GM19395 (cell line): ENCODE data around the gene ANKRD31.

Experiments used
- ATAC-seq: cut with Tn5 transposase; IDR thresholded peaks from one replicate; pipeline ENCODE4 v1.9.1; 2021; ENCODE audit warnings: mild to moderate bottlenecking, moderate library complexity; ENCODE audit not compliant: unreplicated experiment

The ANKRD31 gene

DNA sequence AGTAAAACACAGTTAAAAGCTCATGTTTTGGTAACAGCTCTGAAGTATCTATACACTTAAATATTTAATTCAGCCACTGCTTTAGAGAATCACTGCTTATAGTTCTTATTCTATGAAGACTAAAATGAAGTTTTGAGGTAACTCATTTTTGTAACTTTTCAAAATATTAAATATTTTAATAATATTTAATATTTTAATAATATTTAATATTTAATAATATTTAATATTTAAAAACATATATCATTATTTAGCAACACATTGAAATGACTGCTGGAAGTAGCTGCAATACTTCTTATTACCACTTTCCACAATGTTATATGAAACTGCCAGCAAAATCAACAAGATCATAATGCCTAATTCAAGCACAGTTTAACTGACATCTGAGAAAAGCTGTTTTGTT lies 165.6 kb downstream of the ANKRD31 start:
- no peak for ATAC-seq

- no peak for ATAC-seq
Observed at GRCh38 chr5:75067434-75067833, 169.2 kb downstream of the ANKRD31 start.

DNA sequence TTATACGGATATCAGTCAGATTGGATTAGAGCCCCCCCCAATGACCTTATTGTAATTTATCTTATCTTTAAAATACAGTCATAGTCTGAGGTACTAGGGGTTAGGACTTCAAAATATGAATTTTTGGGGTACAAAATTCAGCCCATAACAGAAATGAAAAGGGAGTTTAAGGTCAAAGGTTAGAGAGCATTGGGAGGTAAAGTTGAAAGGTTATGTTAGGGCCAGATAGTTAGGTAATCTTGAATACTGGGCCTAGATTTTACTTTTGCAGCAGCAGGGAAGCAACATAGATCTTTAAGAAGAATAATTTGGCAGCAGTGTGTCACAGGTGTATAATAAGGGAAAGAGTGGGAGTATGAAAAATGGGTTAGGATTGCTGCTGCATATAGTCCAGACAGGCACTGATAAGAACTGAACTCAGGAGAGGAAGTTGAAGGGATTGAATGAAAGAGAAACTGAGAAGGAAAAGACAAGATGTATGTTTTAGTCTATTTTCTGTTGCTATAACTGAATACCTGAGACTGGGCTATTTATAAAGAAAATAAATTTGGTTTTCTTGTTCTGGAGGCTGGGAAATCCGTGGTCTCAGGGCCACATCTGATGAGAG lies 173.7 kb downstream of the ANKRD31 start:
- ATAC-seq: no peak

DNA sequence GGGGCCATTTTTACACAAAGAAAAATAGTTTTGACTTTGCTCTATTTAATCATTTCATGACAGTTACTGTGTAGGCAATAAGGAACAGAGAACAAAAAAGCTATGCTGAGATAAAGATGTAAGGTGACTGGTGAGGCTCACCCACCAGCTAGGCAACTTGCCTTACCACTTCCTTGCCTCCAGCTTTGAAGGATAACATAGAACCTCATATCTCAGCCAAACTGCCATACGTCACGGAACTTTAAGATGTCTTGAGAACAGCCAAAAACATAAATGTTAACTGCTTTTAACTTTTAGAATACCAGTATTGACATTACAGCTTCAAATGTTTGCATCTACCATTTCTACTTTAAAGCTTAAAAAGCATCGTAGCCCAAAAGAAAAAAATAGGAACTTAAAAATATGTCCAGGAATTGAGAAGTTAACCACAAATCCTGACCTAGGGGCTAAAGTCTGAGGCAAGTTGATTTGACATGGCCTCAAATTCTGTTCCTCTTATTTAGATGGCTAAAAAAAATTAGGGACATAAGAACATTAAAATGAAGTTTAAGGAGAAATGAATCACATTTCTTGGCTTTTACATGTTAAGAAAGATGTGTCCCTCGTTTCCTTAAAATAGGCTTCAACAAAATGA lies 176.6 kb downstream of the ANKRD31 start:
- no peak for ATAC-seq

DNA sequence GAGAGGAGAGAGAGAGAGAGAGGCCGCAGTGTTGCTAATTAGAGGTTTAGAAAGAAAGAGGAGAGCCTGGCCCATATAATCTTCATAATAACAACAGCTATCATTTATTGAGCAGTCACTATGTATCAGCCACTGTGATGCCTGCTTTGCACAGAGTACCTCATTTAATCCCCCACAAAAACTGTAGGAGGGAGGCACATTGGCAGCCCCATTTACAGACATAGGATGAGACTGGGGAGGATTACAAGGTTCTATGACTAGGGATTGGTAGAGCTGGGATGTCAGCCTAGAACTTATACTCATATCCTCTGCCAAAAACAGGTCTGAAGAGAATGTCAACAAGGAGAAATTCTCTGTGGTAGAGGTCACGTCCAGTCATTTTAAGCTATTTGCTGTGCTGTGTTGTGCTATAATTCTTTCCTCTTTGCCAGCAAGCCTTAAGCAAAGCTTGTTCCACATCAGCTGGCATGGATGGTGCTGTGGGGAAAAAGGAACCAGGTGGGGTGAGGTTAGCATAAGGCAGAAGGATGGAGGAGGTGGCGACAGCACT lies 177.6 kb downstream of the ANKRD31 start:
- ATAC-seq: no peak

DNA sequence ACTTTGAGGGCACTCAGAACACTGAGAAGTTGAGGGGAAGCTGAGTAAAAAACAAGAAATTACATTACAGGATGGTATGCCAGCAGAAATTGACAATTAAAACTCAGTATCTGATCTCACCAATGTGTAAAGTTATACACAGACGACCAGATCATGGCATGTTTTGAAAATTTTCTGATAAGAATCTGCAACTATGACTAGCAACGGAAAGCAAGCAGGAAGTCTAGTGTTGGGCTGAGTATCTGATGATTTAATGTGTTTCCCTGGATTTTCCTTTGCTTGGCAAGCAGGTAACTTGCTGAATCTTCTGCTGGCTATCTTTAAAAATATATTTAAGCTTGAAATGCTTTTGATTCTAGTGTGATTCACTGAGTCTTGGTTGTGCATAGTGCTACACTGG lies 179.1 kb downstream of the ANKRD31 start:
- no peak for ATAC-seq

DNA sequence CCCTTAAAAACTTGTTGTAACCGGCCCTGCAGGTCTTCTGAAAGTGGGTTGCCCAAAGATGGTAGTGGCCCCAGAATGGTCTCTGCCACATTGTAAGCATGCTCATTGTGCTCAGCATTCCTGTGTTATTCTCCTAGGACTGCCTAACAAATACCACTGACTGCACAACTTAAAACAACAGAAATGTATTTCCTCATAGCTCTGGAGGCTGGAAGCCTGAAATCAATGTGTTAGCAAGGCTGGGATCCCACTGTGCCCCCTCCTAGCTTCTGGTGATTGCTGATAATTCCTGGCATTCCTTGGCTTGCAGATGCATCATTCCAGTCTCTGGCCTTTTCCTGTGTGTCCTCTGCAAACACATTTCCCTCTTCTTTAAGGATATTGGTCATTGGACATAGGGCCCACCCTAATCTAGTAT lies 180.9 kb downstream of the ANKRD31 start:
- no peak for ATAC-seq

DNA sequence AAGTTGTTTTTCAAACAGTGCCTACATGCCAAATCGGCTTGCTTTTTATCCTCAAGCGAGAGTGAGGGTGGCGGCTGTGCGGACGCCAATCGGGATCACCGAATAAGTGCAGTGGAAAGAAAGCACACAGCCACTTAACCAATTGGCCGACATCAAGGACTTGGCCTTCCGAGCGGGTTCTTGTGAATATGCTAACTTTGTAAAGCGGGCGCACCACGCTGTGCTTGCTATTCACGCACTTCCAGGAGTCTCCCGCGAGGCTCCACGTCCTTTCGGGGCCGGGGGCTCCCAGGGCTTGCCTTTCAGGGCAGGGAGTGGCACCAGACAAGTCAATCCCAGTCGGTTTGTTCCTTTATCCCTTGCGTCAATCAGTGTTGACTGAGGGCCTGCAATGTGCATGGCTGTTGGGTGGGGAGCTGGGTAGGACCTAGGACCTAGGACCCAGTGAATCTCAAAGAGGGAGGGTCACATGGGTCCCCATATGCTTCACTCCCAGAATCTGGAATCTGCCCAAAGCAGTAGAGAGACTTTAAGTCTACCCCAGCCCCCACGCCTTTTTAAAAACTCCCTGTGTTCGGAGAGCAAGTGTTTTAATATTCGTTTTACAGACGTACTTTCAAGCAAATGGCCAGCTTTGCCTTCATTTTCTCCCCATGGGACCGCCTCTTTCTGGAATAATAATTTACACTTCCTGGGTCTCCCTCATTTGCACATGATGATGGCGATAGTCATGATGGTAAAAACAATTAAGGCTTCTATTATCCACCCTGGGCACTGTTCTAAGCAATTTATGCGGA lies 182.3 kb downstream of the ANKRD31 start:
- ATAC-seq: no peak

- ATAC-seq: no peak
Observed at GRCh38 chr5:75053304-75054133, 183.2 kb downstream of the ANKRD31 start.

DNA sequence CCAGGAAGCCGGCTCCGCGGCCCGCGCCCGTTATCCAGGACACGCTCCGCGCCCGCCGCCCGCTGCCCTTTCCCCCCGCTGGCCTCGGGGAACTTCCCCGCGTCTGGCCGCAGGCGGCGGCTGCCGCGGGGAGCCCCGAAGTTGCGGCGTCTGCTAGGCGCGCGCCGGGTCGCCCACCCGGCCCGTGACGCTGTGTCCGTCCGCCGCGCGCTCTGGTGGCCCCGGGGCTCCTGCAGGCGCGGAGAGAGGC lies 183.7 kb downstream of the ANKRD31 start:
- no peak for ATAC-seq

GRCh38 chr5:75052192-75053053 lies 184.3 kb downstream of the ANKRD31 start, which contains the start of gene GCNT4:
Gene GCNT4, minus strand, starts transcription at chr5:75052558. Its CDS starts 22,521 bp downstream, at chr5:75030037.
- no peak for ATAC-seq

DNA sequence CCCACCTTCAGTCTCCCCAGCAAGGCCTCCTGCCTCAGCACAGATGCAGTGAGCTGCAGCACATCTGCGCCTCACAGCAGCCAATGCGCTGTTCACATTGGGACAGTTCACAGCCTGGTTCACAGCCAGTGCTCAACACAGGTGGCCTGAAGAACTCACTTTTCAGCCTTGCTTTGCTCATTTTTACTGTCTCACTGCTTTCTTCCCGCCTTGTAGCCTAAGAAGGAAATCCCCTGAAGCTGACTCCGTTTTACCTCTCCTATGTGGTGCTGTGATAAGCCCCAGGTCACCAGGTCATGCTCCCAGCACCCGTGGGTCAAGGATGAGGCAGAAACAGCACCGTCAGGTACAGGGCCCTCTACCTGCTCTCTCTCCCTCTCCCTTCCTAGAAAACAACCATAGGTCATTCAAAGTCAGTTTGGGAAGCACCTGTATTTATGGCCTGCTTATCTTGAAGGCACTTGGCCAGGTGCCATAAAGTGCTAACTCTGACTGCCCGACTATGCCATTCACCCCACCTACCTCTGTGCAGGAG lies 185.4 kb downstream of the ANKRD31 start:
- no peak for ATAC-seq

DNA sequence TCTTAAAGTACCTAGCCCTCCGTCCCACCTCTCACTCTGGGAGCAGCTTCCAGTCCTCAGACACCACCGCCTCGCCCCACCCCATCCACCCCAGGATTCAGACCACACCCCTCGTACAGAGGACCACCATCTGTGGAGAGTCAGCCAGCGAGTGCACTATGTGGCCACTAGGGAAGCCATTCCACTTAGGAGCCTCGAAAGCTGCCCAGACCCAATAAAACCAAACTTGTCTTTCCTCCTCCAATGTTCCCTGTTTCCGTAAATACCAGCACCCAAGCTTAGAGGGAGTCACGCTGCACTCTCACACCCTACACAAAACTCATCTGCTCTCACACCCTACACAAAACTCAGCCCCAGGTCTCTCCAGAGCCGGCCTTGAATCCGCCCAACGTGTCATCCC lies 186.3 kb downstream of the ANKRD31 start:
- no peak for ATAC-seq

DNA sequence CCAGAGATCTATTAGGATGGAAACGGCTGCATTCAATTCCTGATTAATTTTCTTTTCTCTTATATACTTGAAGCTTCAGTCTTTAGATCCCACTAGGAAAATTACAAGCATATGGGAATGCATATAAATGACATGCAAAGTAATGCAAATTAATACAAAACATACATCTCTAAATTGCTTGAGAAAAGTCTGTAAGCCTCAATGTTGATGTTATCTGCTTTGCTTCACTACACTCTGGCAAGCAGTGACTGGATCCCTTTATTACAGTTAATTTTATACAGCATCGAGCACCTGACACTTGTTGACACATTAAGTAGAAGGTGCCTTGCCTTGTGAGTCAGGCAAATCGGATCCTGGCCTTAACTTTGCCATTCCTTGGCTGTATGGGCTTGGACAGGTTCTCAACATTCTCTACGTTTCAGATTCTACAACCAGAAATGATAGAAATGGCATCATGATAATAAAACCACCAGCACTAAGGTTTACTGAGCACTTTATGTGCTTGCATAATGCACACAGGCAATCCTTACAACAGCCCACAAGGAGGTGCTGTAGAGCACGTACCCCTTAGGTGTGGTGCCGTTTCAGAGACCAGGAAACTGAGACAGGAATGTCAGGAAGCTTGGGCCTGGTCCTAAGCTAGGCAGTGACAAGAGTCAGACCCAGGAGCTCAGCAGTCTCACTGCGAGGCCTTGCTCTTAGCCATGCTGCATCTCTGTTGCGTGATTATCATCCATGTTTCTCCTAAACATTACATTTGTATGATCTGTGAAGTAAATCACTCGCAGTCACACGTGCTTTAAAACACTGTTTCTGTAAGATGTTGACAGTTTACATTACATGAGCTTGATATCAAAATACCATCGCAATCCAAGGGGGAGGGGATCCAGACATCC lies 187.0 kb downstream of the ANKRD31 start:
- ATAC-seq: no peak

GRCh38 chr5:75048457-75048953 lies 188.2 kb downstream of the ANKRD31 start:
- ATAC-seq: peak; percentile 62

GRCh38 chr5:75047356-75047755 lies 189.3 kb downstream of the ANKRD31 start:
- ATAC-seq: no peak

- no peak for ATAC-seq
Observed at GRCh38 chr5:75046366-75047142, 190.1 kb downstream of the ANKRD31 start.

DNA sequence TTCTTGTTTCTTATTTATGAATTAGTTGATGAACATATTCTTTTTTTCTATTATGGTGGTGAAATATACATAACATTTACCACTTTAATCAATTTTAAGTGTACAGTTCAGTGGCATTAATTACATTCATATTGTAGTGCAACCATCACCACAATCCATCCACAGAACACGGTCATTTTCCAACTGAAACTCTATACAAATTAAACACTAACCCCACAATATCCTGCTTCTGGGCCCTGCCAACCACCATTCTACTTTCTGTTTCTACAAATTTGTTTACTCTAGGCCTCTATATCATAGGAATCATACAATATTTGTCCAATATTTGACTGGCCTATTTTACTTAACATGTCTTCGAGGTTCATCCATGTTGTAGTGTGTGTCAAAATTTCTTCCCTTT lies 191.6 kb downstream of the ANKRD31 start:
- no peak for ATAC-seq
